ENCODE measurements around the gene KIAA1217. TPM values are rescaled to one million over a fixed set of nuclear protein-coding genes. Genes with fewer than 3 reads are reported as not detected.

KIAA1217 gene
- total RNA-seq, 1 experiment from 2014 or later, result 7.8 TPM

- Histone ChIP-seq H3K4me1 (ENCODE audit: control insufficient read depth in 1 of 2, insufficient read depth in 2 of 2, low read length in 2 of 2) (no peaks in the 10 kb centered on the region), H3K9me3 (ENCODE audit: control insufficient read depth in 1 of 2, insufficient read depth in 1 of 2, low read depth in 1 of 2, low read length in 2 of 2) (no peaks in the 10 kb centered on the region), H2AFZ (ENCODE audit: low read depth, low read length, poor library complexity, severe bottlenecking) (no peak overlapping the region), H3K79me2 (ENCODE audit: insufficient read depth, low read length) (no peaks in the 10 kb centered on the region), H4K20me1 (ENCODE audit: insufficient read depth) (no peaks in the 10 kb centered on the region), H3K36me3 (ENCODE audit: control insufficient read depth in 1 of 2, insufficient read depth in 2 of 2, low read length in 2 of 2) (no peaks in the 10 kb centered on the region), H3K4me3 (replicated peaks in 1 of 2; ENCODE audit: low read depth in 1 of 2, low read length in 2 of 2) (no peak overlapping the region), H3K9me2 (ENCODE audit: insufficient read depth) (no peaks in the 10 kb centered on the region), H3K27ac (ENCODE audit: low read depth, low read length) (no peak overlapping the region), H3K9ac (ENCODE audit: low read length) (no peak overlapping the region), H3K4me2 (ENCODE audit: low read length) (no peak overlapping the region), H3K27me3 (ENCODE audit: insufficient read depth, low read length) (peaks cover 7% of the 10 kb centered on the region; the same call in 1 of the 2 replicates)
- BruUV-seq (replicated peaks), result no TSS peak
- TF ChIP-seq TCF7L2 (IDR thresholded peaks at IDR 0.05; ENCODE audit: borderline replicate concordance, extremely low read depth, insufficient read depth, insufficient read length) (no peak), YY1 (IDR thresholded peaks at IDR 0.05; ENCODE audit: extremely low read depth, insufficient replicate concordance, low read depth, low read length) (no peak), CTCF (IDR thresholded peaks at IDR 0.05 in 2 of 3, conservative IDR thresholded peaks at IDR 0.05 in 1 of 3; ENCODE audit: borderline replicate concordance in 1 of 3, insufficient read depth in 1 of 3, low read depth in 2 of 3, low read length in 2 of 3) (no peak), ZBTB33 (IDR thresholded peaks at IDR 0.05; ENCODE audit: extremely low read depth, insufficient replicate concordance, low read length) (no peak), ZFX (IDR thresholded peaks at IDR 0.05) (no peak), EZH2 (IDR thresholded peaks at IDR 0.05) (no peak), CBX3 (IDR thresholded peaks at IDR 0.05; ENCODE audit: low read depth) (no peak), SRF (IDR thresholded peaks at IDR 0.05; ENCODE audit: low read depth) (no peak), RAD21 (IDR thresholded peaks at IDR 0.05; ENCODE audit: low read depth) (no peak), POLR2AphosphoS5 (IDR thresholded peaks at IDR 0.05; ENCODE audit: low read depth, low read length) (no peak), EZH2phosphoT487 (IDR thresholded peaks at IDR 0.05; ENCODE audit: borderline replicate concordance) (no peak), SIN3A (IDR thresholded peaks at IDR 0.05; ENCODE audit: low read depth) (no peak), CEBPB (IDR thresholded peaks at IDR 0.05; ENCODE audit: low read depth) (no peak), ATF3 (IDR thresholded peaks at IDR 0.05) (no peak), SP1 (IDR thresholded peaks at IDR 0.05; ENCODE audit: low read depth) (no peak), EGR1 (IDR thresholded peaks at IDR 0.05; ENCODE audit: low read depth) (no peak), ELF1 (IDR thresholded peaks at IDR 0.05; ENCODE audit: borderline replicate concordance, low read depth) (no peak), REST (IDR thresholded peaks at IDR 0.05; ENCODE audit: low read depth) (no peak), POLR2A (IDR thresholded peaks at IDR 0.05; ENCODE audit: borderline replicate concordance, extremely low read depth, insufficient read depth, insufficient read length) (no peak)
- ATAC-seq, result no peak
- ChIA-PET POLR2A (no interaction called here), CTCF (no interaction called here), RAD21 (ENCODE audit: low non-redundant PET in 1 of 2, low total read pairs in 2 of 2, uncharacterized antibody in 2 of 2, unreplicated experiment in 2 of 2) (no interaction called here)
- intact Hi-C loops (cut with micrococcal nuclease), result no loop called here
- DNase-seq (ENCODE audit: low read depth, low spot score), result no peak
Measured at GRCh38 chr10:24255881-24256311, 47.0 kb downstream of the KIAA1217 start.
